ENCODE results near the gene DPM2. TPM values are rescaled to one million over a fixed set of nuclear protein-coding genes. Genes with fewer than 3 reads are reported as not detected.

DPM2 gene
- total RNA-seq, 1 donor from 2014 or later = 14.0 TPM

- Histone ChIP-seq H3K4me3 (peak overlapping the region; percentile 91), H3K36me3 (no peaks in the 10 kb centered on the region), H3K9me3 (replicated peaks) (no peaks in the 10 kb centered on the region), H3K27ac (replicated peaks) (peak overlapping the region; percentile 95), H3K4me1 (peaks cover 70% of the 10 kb centered on the region), H3K27me3 (ENCODE audit: low read depth) (no peaks in the 10 kb centered on the region)
- TF ChIP-seq CTCF (IDR thresholded peaks at IDR 0.05; ENCODE audit: borderline replicate concordance) = no peak
- intact Hi-C loops (cut with micrococcal nuclease) = no loop called here
- no peak for DNase-seq
These were observed 44.0 kb upstream of the DPM2 start for GRCh38 chr9:127981559-127982121.

GRCh38 chr9:127980706-127981558, 43.3 kb upstream of the DPM2 start, which contains the start of gene EEIG1:
TSS of gene EEIG1 (minus strand) at chr9:127980989. CDS start at chr9:127980137, 852 bp downstream.
- H3K27ac ChIP-seq (replicated peaks) = peak within 1 kb of the TSS; percentile 95
- no peaks in the 10 kb centered on the region for H3K27me3 ChIP-seq (ENCODE audit: low read depth)
- no peaks in the 10 kb centered on the region for H3K36me3 ChIP-seq
- no peaks in the 10 kb centered on the region for H3K9me3 ChIP-seq (replicated peaks)
- H3K4me3 ChIP-seq = peak within 1 kb of the TSS; percentile 91
- DNase-seq = peak; percentile 97
- H3K4me1 ChIP-seq = peaks cover 75% of the 10 kb centered on the region
- TF ChIP-seq CTCF (IDR thresholded peaks at IDR 0.05; ENCODE audit: borderline replicate concordance) = no peak
- intact Hi-C loops (cut with micrococcal nuclease) = no loop called here

GRCh38 chr9:127980060-127980705, 42.5 kb upstream of the DPM2 start:
- intact Hi-C loops (cut with micrococcal nuclease) = no loop called here
- Histone ChIP-seq H3K27ac (replicated peaks) (peak overlapping the region; percentile 95), H3K36me3 (no peaks in the 10 kb centered on the region), H3K4me3 (peak overlapping the region; percentile 91), H3K9me3 (replicated peaks) (no peaks in the 10 kb centered on the region), H3K27me3 (ENCODE audit: low read depth) (no peaks in the 10 kb centered on the region), H3K4me1 (peaks cover 82% of the 10 kb centered on the region)
- TF ChIP-seq CTCF (IDR thresholded peaks at IDR 0.05; ENCODE audit: borderline replicate concordance) = no peak
- DNase-seq = no peak

- Histone ChIP-seq H3K4me1 (peaks cover 89% of the 10 kb centered on the region), H3K27me3 (ENCODE audit: low read depth) (no peaks in the 10 kb centered on the region), H3K9me3 (replicated peaks) (no peaks in the 10 kb centered on the region), H3K36me3 (no peaks in the 10 kb centered on the region), H3K4me3 (peak overlapping the region; percentile 91), H3K27ac (replicated peaks) (peak overlapping the region; percentile 95)
- no peak for TF ChIP-seq CTCF (IDR thresholded peaks at IDR 0.05; ENCODE audit: borderline replicate concordance)
- intact Hi-C loops (cut with micrococcal nuclease) = no loop called here
- peak; percentile 57 for DNase-seq
These were observed 41.8 kb upstream of the DPM2 start for GRCh38 chr9:127979333-127980059.

DNA sequence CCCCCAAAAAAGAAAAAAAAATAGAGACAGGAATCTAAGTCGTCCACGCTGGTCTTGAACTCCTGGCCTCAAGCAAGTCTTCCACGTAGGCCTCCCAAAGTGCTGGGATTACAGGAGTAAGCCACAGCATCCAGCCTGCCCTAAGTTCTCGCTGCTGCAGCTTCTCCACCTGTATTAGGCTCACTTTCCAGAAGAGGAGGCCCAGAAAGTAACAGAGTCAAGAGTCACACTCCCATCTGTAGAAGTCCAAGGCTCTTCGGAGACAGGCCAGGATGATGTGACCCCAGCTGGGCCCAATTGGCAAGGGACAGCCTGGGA, 41.3 kb upstream of the DPM2 start:
- TF ChIP-seq CTCF (IDR thresholded peaks at IDR 0.05; ENCODE audit: borderline replicate concordance) = no peak
- H3K27me3 ChIP-seq (ENCODE audit: low read depth) = no peaks in the 10 kb centered on the region
- H3K9me3 ChIP-seq (replicated peaks) = no peaks in the 10 kb centered on the region
- peak overlapping the region; percentile 95 for H3K27ac ChIP-seq (replicated peaks)
- intact Hi-C loops (cut with micrococcal nuclease) = no loop called here
- peak overlapping the region; percentile 91 for H3K4me3 ChIP-seq
- no peak for DNase-seq
- peaks cover 92% of the 10 kb centered on the region for H3K4me1 ChIP-seq
- no peaks in the 10 kb centered on the region for H3K36me3 ChIP-seq
